MG63 (cell line): ENCODE results near the gene APC. TPM values are rescaled to one million over a fixed set of nuclear protein-coding genes. Genes with fewer than 3 reads are reported as not detected.
"Not testable (repeated sequence)": the region's sequence is repeated elsewhere in the genome, so short reads cannot be mapped to it uniquely, and the experiment has no call there.

Experiments used
- DNase-seq: peaks from one replicate; pipeline ENCODE4 v3.0.0-alpha.2; 2020
- H3K27me3 ChIP-seq: fragments of 250-450 bp; sonication (Bioruptor Pico); 2 replicates; pipeline ENCODE4 v1.5.1; 2020; ENCODE audit warnings: mild to moderate bottlenecking, moderate library complexity
- H3K36me3 ChIP-seq: fragments of 250-450 bp; sonication (Bioruptor Pico); 2 replicates; pipeline ENCODE4 v1.5.1; 2020; ENCODE audit warnings: mild to moderate bottlenecking, moderate library complexity
- H3K4me3 ChIP-seq: fragments of 250-450 bp; sonication (Bioruptor Pico); 2 replicates; pipeline ENCODE4 v1.5.1; 2020; ENCODE audit warnings: mild to moderate bottlenecking, moderate library complexity
- H3K9me3 ChIP-seq: fragments of 250-450 bp; sonication (Bioruptor Pico); 2 replicates; pipeline ENCODE4 v1.5.1; 2020; ENCODE audit warnings: mild to moderate bottlenecking, moderate library complexity
- total RNA-seq: library from RNA; depleted of rRNA; stranded (reverse); fragments of >200 nt; shearing (Covaris generic); gene quantifications from 2 replicates; pipeline ENCODE4 v1.2.3, GENCODE V29; 2014; ENCODE audit warnings: low replicate concordance

Gene APC
- total RNA-seq, 1 experiment from 2014 or later: 28.9 TPM

DNA sequence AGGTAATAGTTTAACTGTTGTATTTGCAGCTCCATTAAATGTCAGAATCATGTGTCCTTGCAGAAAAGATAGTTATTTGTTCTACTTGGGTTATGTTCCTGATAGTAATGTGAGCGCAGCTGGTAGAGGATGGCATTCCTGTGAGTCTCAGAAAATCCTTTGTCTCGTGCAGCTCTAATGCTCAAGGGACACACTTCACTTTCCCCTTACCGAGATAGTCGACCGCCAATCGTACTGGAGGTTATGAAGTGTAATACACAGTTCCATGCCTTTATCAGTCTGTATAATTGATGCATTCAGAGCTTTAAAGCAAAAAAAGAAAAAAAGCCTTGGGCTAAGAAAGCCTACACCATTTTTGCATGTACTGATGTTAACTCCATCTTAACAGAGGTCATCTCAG is 63.2 kb downstream of the APC start:
- H3K36me3 ChIP-seq: peaks cover 57% of the 10 kb centered on the region
- H3K4me3 ChIP-seq: no peak overlapping the region
- H3K27me3 ChIP-seq: no peaks in the 10 kb centered on the region
- no peak for DNase-seq
- H3K9me3 ChIP-seq: no peaks in the 10 kb centered on the region

DNA sequence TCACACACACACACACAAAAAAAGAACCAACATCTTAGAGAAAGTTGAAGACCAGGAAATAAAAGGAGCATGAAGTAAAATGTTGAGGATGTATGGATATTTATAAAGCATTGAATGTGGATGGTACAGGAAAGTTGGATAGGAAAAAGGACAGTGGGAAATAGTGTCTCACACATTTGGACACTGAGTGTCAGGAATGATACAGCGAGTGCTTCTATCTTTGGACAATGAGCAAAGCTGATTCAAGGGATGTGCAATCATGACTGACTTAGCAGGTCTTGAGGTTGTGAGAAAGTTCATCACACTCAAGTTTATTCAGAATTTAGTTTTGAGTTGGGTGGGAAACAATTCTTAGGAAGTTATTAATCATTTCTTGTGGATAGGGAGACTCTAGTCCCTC is 73.3 kb downstream of the APC start:
- Histone ChIP-seq H3K36me3 (peaks cover 25% of the 10 kb centered on the region), H3K4me3 (no peak overlapping the region), H3K9me3 (no peaks in the 10 kb centered on the region), H3K27me3 (no peaks in the 10 kb centered on the region)
- no peak for DNase-seq

DNA sequence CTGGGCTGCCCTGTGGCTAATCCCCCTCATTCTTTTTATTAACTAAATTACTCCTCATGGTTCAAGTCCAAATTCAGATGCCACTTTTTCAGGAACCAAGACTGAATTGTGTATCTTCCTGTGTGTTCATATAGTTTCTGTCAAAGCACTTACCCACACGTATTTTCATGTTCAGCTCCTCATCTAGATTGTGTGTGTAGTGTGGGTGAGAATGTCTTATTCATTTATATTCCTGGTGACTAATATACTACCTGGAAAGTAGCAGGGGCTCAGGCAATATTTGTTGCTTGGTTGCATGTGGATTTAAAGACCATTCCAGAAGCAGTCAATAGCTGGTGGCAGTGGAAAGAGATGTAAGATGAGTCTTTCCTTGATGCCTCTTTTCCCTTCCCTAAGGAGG is 74.9 kb downstream of the APC start:
- no peak overlapping the region for H3K4me3 ChIP-seq
- H3K9me3 ChIP-seq: no peaks in the 10 kb centered on the region
- DNase-seq: no peak
- peaks cover 31% of the 10 kb centered on the region for H3K36me3 ChIP-seq
- no peaks in the 10 kb centered on the region for H3K27me3 ChIP-seq

DNA sequence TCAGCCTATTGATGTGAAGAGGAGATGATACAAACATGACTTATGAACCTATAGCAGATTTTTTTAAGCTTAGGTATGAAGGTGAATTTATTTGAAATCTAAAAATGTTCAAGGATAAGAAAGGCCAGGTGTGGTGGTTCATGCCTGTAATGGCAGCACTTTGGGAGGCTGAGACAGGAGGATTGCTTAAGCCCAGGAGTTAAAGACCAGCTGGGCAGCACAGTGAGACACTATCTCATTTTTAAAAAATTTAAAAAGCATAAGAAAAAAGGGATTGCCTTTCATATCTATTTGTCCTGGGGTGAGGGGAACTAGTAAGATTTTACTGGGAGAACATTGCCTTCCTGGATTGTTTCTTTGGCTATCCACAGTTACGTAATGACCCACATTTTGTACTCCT is 82.6 kb downstream of the APC start:
- Histone ChIP-seq H3K27me3 (no peaks in the 10 kb centered on the region), H3K36me3 (peaks cover 52% of the 10 kb centered on the region), H3K9me3 (no peaks in the 10 kb centered on the region), H3K4me3 (no peak overlapping the region)
- DNase-seq: no peak

DNA sequence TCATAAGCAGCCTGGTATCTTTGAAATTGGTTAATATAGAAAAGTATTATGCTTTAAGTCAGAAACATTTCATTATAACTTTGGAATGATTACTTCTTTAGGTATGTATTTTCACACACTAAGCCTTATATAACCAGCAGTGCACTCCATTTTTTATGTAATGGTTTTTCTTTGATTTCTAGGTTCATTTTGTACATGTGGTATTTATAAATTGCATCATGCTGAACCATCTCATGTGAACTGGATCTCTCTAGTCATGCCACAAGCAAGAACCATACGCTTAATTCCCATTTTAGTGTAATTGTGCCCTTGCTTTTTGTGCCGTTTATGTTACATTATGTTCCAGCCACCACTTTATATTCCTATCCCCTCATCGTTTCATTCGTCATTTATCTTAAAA is 84.8 kb downstream of the APC start:
- H3K9me3 ChIP-seq: no peaks in the 10 kb centered on the region
- peaks cover 52% of the 10 kb centered on the region for H3K36me3 ChIP-seq
- H3K4me3 ChIP-seq: no peak overlapping the region
- no peaks in the 10 kb centered on the region; the same call in 1 of the 2 replicates for H3K27me3 ChIP-seq
- DNase-seq: no peak

DNA sequence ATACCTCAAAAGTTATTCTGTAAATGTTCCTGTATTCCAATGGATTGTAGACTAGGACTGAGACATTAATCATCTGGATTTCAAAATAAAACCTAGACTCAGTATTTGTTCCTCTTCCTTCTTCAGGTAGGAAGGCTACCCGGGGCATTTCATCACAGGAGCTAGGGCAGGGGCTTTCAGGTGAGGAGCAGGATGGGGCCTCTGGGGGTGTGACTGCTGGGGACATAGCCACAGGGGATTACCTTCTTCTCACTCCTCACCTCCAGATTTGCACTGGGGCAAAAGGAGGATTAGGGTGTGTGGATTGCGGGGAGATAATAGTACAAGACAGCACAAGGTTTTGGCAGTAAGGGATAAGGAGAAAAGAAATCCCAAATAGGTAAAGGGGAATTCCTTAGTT is 85.5 kb downstream of the APC start:
- DNase-seq: no peak
- Histone ChIP-seq H3K9me3 (no peaks in the 10 kb centered on the region), H3K4me3 (no peak overlapping the region), H3K36me3 (peaks cover 56% of the 10 kb centered on the region), H3K27me3 (no peaks in the 10 kb centered on the region; the same call in 1 of the 2 replicates)

DNA sequence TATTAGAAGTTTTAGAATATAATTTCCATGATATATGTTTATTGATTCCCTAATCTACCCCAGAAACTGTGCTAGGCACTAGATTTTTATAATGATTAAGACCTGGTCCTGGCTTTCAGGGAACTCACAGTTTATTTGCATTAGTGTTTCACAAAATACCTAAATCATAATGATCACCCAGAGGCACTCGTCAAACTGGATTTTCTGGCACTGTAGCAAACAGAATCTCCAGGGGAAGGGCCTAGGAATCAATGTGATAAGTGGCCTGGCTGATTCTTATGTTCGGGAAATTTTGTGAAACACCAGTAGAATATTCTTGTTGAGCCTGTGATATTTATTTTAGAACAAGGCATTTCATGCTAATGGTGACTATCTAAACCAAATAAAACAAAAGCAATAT is 86.0 kb downstream of the APC start:
- Histone ChIP-seq H3K27me3 (no peaks in the 10 kb centered on the region; the same call in 1 of the 2 replicates), H3K4me3 (no peak overlapping the region), H3K9me3 (no peaks in the 10 kb centered on the region), H3K36me3 (peaks cover 58% of the 10 kb centered on the region)
- DNase-seq: no peak

DNA sequence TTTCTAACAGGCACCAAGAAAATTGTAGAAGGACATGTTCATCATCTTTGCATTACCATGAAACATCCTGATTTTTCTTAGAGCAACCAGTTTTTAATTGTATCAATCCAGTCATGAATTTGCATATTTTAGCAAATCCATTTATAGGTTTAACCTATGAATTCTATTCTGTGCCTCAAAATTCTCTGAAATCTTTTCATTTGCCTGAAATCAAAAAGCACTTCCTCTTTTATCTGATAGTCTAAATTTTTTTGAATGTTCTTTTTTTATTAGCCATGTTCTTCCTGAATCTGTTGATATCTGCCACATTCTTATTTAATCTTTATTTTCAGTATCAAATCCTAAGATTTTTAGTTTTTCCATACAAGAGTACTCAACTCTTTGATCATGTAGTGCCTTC is 86.5 kb downstream of the APC start:
- no peaks in the 10 kb centered on the region; the same call in 1 of the 2 replicates for H3K27me3 ChIP-seq
- no peak overlapping the region for H3K4me3 ChIP-seq
- H3K9me3 ChIP-seq: no peaks in the 10 kb centered on the region
- DNase-seq: no peak
- H3K36me3 ChIP-seq: peaks cover 60% of the 10 kb centered on the region

DNA sequence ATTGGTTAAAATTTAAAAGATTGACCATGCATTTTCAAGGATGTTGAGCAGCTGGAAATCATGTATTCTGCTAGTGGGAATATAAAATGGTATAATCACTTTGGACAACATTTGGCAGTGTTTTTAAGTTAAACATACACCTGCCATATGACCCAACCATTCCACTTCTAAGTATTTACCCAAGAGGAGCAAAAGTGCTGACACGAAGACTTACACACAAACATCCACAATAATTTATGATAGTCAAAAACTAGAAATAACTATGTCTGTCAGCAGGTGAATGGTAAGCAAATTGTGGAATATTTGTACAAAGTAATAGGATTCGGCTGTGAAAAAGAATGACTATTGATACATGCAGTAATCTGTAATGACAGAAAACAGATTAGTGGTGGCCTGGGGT is 92.7 kb downstream of the APC start:
- Histone ChIP-seq H3K27me3 (no peaks in the 10 kb centered on the region; the same call in 1 of the 2 replicates), H3K4me3 (no peak overlapping the region), H3K36me3 (peaks cover 40% of the 10 kb centered on the region), H3K9me3 (no peaks in the 10 kb centered on the region)
- DNase-seq: no peak

DNA sequence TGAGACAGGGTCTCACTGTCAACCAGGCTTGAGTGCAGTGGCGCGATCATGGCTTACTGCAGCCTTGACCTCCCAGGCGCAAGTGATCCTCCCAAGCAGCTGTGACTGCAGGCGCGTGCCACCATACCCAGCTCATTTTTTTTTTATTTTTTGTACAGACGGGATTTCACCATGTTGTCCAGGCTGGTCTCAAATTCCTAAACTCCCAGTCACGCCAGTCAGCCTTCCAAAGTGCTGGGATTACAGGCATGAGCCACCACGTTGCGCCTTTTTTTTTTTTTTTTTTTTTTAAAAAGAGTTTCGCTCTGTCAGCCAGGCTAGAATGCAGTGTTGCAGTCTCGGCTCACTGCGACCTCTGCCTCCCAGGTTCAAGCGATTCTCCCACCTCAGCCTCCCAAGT is 96.3 kb downstream of the APC start:
- H3K36me3 ChIP-seq: peaks cover 39% of the 10 kb centered on the region
- no peaks in the 10 kb centered on the region for H3K27me3 ChIP-seq
- no peak overlapping the region for H3K4me3 ChIP-seq
- DNase-seq: no peak
- no peaks in the 10 kb centered on the region for H3K9me3 ChIP-seq

DNA sequence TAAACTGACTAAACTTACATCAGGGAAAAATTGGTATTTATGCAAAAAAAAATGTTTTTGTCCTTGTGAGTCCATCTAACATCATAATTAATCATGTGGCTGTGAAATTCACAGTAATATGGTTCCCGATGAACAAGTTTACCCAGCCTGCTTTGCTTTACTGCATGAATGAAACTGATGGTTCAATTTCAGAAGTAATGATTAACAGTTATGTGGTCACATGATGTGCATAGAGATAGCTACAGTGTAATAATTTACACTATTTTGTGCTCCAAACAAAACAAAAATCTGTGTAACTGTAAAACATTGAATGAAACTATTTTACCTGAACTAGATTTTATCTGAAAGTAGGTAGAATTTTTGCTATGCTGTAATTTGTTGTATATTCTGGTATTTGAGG is 106.8 kb downstream of the APC start:
- Histone ChIP-seq H3K27me3 (no peaks in the 10 kb centered on the region), H3K36me3 (peaks cover 24% of the 10 kb centered on the region), H3K9me3 (no peaks in the 10 kb centered on the region), H3K4me3 (no peak overlapping the region)
- no peak for DNase-seq

DNA sequence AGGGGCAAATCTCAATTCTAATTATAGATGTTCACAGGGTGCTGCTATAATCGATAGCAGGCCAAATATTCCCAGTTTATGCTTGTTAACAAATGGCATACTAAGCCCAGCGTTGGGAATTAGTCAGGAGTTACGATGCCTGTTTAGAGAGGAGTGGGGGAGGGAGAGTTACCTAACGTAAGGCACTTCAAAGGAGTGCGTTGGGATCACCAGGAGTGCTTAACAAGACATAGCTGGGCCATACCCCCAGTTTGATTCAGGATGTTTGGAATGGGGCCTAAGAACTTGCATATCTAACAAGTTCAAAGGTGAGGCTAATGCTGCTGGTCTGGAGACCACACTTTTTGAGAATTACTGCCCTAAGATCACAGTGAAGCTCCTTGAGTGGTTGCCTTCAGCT is 108.9 kb downstream of the APC start:
- no peak overlapping the region for H3K4me3 ChIP-seq
- H3K36me3 ChIP-seq: peaks cover 8% of the 10 kb centered on the region
- DNase-seq: no peak
- no peaks in the 10 kb centered on the region for H3K27me3 ChIP-seq
- H3K9me3 ChIP-seq: no peaks in the 10 kb centered on the region

DNA sequence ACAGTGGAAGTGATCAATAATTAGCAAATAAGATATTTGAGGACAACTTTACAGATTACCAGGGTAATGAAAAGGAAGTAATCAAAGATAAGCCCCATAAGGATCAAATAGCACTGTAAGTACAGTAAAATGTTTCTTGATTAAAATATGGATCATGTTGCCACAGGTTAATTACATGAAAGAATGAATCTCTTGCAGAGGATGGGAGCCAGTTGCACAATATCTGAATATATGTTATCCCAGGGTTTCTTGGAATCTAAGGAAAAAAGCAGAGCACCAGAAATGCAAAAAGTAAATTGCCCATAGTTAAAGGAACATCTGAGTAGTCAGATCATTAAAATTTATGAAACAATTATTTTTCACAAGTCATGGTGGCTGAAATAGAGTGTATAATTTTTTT is 109.6 kb downstream of the APC start:
- H3K9me3 ChIP-seq: no peaks in the 10 kb centered on the region
- no peak overlapping the region for H3K4me3 ChIP-seq
- no peak for DNase-seq
- peaks cover 4% of the 10 kb centered on the region for H3K36me3 ChIP-seq
- no peaks in the 10 kb centered on the region for H3K27me3 ChIP-seq

DNA sequence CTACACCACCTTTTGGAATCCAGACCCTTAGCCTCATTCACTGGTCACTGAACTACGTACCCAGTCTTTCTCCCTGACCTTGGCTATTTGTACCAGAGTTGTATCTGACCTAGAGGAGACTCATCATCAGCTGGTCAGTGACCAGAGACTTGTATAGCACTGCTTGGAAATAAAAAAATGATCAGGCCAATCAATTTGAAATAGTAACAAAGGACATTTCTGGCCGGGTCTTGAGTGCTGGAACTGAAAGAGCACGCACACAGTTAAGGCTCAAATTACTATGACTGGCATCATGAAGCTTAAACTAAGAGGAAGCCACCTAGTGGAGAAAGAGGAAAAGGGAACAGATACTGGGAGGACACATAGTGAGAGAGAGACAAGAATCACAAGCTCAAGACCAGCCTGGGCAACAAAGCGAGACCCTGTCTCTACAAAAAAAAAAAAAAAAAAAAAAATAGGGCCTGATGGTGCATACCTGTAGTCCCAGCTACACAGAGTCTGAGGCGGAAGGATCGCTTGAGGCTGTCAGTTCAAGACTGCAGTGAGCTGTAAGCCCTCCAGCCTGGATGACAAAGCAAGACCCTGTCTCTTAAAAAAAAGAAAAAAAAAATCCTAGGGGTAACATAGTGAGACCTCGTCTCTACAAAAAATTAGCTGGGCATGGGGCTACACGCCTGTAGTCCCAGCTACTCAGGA is 110.6 kb downstream of the APC start:
- peak; percentile 14 for DNase-seq
- no peaks in the 10 kb centered on the region; the same call in none of the 2 replicates for H3K36me3 ChIP-seq
- no peaks in the 10 kb centered on the region for H3K9me3 ChIP-seq
- no peaks in the 10 kb centered on the region for H3K27me3 ChIP-seq
- no peak overlapping the region for H3K4me3 ChIP-seq

DNA sequence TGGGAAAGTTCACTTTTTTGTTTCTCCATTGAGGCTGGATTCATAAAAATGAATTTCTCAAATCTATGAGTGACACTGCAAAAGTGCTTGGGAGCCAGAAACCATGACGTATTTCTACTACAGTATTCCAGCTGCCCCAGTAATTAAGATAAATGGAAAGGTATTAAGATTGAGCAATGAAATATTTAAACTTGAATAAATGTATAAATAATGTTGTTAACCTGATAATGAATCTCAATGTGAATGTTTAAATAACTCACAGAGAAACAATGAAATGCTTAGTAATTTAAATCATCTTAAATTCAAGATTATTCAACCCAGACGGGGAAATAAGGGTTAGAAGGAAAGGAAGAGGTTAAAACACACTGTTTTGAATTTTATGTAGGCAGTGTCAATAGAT is 112.2 kb downstream of the APC start:
- H3K36me3 ChIP-seq: no peaks in the 10 kb centered on the region
- H3K4me3 ChIP-seq: no peak overlapping the region
- H3K27me3 ChIP-seq: peaks cover 2% of the 10 kb centered on the region; the same call in 1 of the 2 replicates
- peaks cover 5% of the 10 kb centered on the region; the same call in 1 of the 2 replicates for H3K9me3 ChIP-seq
- no peak for DNase-seq

DNA sequence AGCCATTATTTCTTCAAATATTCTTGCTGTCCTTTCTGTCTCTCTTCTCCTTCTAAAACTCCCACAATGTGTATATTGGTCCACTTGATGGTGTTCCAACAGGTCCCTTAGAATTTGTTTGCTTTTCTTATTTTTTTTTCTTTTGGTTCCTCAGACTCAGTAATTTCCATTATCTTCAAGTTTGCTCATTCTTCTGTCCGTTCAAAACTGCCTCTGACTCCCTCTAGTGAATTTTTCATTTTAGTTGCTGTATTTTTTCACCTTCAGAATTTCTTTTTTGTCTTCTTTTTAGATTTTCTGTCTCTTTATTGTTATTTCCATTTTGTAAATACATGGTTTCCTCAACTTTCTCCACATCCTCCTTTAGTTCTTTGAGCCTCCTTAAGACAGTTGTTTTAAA is 117.0 kb downstream of the APC start:
- Histone ChIP-seq H3K9me3 (peaks cover 8% of the 10 kb centered on the region; the same call in 1 of the 2 replicates), H3K27me3 (peaks cover 6% of the 10 kb centered on the region; the same call in 1 of the 2 replicates), H3K4me3 (no peak overlapping the region), H3K36me3 (no peaks in the 10 kb centered on the region)
- DNase-seq: no peak

DNA sequence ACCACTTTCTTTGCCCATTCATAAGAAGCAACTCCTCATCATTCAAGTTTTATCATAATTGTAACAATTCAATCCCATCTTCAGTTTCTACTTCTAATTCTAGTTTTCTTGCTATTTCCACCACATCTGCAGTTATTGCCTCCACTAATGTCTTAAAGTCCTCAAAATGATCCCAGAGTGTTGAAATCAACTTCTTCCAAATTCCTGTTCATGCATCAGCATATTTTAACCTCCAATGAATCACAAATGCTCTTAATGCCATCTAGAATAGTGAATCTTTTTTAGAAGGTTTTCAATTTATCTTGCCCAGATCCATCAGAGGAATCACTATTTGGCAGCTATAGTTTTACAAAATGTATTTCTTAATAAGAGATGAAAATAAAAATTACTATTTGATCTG is 120.2 kb downstream of the APC start:
- H3K36me3 ChIP-seq: peaks cover 8% of the 10 kb centered on the region
- H3K4me3 ChIP-seq: no peak overlapping the region
- DNase-seq: no peak
- H3K27me3 ChIP-seq: peaks cover 6% of the 10 kb centered on the region; the same call in 1 of the 2 replicates
- peaks cover 8% of the 10 kb centered on the region; the same call in 1 of the 2 replicates for H3K9me3 ChIP-seq

DNA sequence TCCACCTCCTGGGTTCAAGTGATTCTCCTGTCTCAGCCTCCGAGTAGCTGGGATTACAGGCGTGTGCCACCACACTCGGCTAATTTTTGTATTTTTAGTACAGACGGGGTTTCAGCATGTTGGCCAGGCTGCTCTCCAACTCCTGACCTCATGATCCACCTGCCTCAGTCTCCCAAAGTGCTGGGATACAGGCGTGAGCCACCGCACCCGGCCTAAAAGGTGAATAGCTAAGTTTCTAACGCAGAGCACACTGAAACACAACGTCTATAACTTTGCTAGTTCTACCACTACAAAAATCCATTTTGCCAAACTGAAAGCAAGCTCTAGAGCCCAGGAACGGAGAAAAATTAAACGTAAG is 122.9 kb downstream of the APC start:
- not testable (repeated sequence) for H3K27me3 ChIP-seq, DNase-seq, H3K9me3 ChIP-seq
- Histone ChIP-seq H3K36me3 (peaks cover 33% of the 10 kb centered on the region), H3K4me3 (peak overlapping the region; percentile 88)
